ENCODE measurements around the gene SNRPN.
"Not testable (repeated sequence)": the region's sequence is repeated elsewhere in the genome, so short reads cannot be mapped to it uniquely, and the experiment has no call there.

Gene SNRPN

DNA sequence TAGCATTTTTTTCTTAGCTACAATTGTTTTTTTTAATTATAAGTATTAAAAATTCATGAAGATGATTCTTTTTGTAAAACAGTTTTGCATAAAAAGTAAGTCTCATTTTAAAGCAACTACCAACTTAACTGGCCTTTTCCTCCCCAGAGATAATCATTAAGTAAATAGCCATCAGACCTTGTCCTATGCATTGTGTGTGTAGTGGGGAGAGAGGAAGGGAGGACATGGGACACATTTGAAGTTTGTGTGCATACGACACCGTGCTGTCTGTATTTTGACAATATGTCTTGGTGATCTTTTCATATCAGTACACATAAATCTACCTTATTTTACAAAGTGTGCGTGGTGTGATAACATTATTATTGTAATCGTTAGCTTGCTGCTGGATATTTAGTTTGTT, 8.1 kb downstream of the SNRPN start:
- no peak for DNase-seq (ENCODE audit: low read depth)
- no peak overlapping the region for H3K4me3 ChIP-seq (ENCODE audit: low read depth, low read length)

- no peak overlapping the region for H3K4me3 ChIP-seq (ENCODE audit: low read depth, low read length)
- no peak for DNase-seq (ENCODE audit: low read depth)
Observed at GRCh38 chr15:24966364-24967103, 11.7 kb downstream of the SNRPN start.

DNA sequence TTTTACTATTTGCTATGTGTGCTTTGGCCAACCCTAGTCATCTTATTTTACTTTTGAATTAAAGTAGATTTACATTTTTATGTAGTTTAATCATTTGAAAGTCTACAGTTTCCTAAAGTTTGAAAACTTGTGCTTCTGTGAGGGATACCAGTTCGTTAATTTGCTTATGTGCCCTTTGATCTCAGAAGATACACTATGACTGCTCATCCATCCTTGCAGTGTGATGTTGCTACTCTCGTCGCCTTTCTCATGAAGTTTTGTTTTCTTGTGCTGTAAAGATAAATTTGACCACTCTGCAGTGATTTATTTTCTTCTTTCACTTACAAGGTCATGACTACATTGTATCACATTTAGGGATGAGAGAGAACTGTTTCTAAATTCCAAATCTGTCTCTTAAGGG, 16.3 kb downstream of the SNRPN start:
- no peak overlapping the region for H3K4me3 ChIP-seq (ENCODE audit: low read depth, low read length)

DNA sequence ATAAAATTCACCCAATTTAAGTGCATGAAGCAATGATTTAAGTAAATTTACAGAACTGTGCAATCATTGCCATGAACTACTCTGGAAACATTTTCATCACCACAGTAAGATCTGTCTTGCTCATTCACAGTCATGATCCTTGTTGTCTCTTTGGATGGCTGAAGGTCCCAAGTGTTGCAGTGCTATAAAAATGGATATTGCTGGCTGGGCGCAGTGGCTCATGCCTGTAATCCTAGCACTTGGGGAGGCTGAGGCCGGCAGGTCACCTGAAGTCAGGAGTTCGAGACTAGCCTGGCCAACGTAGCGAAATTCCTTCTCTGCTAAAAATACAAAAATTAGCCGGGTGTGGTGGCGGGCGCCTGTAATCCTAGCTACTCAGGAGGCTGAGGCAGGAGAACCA, 17.0 kb downstream of the SNRPN start:
- no peak for DNase-seq (ENCODE audit: low read depth)
- no peak overlapping the region for H3K4me3 ChIP-seq (ENCODE audit: low read depth, low read length)

More for the DNA sequence above, 16.3 kb downstream of the SNRPN start:
- no peak for DNase-seq (ENCODE audit: low read depth)

- DNase-seq (ENCODE audit: low read depth); H3K4me3 ChIP-seq (ENCODE audit: low read depth, low read length): not testable (repeated sequence)
Observed at GRCh38 chr15:24972707-24973106, 17.9 kb downstream of the SNRPN start.

GRCh38 chr15:24976932-24977331, 22.1 kb downstream of the SNRPN start:
- no peak overlapping the region for H3K4me3 ChIP-seq (ENCODE audit: low read depth, low read length)
- DNase-seq (ENCODE audit: low read depth) = no peak

- H3K4me3 ChIP-seq (ENCODE audit: low read depth, low read length) = no peak overlapping the region
- no peak for DNase-seq (ENCODE audit: low read depth)
Observed at GRCh38 chr15:24977686-24978085, 22.9 kb downstream of the SNRPN start.

- no peak for DNase-seq (ENCODE audit: low read depth)
- no peak overlapping the region for H3K4me3 ChIP-seq (ENCODE audit: low read depth, low read length)
Observed at GRCh38 chr15:24985224-24985623, 30.4 kb downstream of the SNRPN start.

DNA sequence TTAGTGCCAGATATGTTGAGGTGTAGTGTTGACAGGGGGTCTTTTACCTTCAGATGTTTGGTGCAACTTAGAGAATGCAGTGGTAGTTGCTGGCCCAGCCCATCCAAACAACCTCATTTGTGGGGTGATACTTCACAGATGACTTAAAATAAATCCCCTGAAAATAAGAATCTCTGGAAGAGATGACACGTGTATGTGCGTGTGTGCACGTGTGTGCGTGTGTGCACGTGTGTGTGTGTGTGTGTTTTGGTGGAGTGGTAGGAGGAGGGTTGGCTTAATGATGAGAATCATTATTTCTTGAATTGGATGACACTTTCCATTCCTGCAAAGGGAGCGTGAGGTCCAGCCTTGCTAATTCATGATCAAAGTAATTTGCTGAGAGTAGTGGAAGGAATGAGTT, 31.9 kb downstream of the SNRPN start:
- no peak overlapping the region for H3K4me3 ChIP-seq (ENCODE audit: low read depth, low read length)
- no peak for DNase-seq (ENCODE audit: low read depth)

- no peak for DNase-seq (ENCODE audit: low read depth)
- H3K4me3 ChIP-seq (ENCODE audit: low read depth, low read length) = no peak overlapping the region
Observed at GRCh38 chr15:25019434-25019833, 64.6 kb downstream of the SNRPN start.

GRCh38 chr15:25022233-25022632, 67.4 kb downstream of the SNRPN start:
- DNase-seq (ENCODE audit: low read depth) = peak; percentile 3

More at GRCh38 chr15:25022233-25022632, 67.4 kb downstream of the SNRPN start:
- H3K4me3 ChIP-seq (ENCODE audit: low read depth, low read length) = no peak overlapping the region
